ENCODE measurements around the gene CFH.
A peak's percentile ranks its signal among the peaks of the same experiment; 100 is the strongest.

The CFH gene

DNA sequence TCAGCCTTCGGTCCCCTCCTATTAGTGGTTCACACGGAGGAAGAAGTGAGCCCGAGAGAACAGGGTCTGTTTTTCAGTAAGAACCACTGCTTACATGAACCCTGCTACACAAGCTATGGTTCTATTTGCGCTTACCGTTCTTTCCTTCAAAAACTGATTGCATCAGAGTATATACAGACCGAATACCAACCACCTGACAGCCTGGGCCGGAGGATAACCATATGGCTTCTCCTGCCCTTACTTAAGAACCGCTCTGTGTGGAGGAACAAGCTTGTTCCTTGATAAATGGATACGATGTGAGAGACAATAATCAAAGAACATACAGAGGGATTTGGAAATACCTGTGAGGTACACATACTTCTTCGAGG, 42.5 kb upstream of the CFH start:
- TF ChIP-seq, protein P1, sequence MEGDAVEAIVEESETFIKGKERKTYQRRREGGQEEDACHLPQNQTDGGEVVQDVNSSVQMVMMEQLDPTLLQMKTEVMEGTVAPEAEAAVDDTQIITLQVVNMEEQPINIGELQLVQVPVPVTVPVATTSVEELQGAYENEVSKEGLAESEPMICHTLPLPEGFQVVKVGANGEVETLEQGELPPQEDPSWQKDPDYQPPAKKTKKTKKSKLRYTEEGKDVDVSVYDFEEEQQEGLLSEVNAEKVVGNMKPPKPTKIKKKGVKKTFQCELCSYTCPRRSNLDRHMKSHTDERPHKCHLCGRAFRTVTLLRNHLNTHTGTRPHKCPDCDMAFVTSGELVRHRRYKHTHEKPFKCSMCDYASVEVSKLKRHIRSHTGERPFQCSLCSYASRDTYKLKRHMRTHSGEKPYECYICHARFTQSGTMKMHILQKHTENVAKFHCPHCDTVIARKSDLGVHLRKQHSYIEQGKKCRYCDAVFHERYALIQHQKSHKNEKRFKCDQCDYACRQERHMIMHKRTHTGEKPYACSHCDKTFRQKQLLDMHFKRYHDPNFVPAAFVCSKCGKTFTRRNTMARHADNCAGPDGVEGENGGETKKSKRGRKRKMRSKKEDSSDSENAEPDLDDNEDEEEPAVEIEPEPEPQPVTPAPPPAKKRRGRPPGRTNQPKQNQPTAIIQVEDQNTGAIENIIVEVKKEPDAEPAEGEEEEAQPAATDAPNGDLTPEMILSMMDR (IDR thresholded peaks at IDR 0.05; ENCODE audit: poor library complexity, severe bottlenecking): no peak
- no peak overlapping the region for H3K4me3 ChIP-seq (ENCODE audit: severe bottlenecking)

GRCh38 chr1:196611873-196612272, 40.0 kb upstream of the CFH start:
- Histone ChIP-seq H3K27me3 (ENCODE audit: insufficient read depth, poor library complexity, severe bottlenecking) (peaks cover 7% of the 10 kb centered on the region), H3K9me3 (ENCODE audit: severe bottlenecking) (no peaks in the 10 kb centered on the region), H3K27ac (ENCODE audit: poor library complexity, severe bottlenecking) (no peak overlapping the region), H3K36me3 (ENCODE audit: low read depth) (no peaks in the 10 kb centered on the region), H3K4me3 (ENCODE audit: severe bottlenecking) (no peak overlapping the region), H3K4me1 (ENCODE audit: insufficient read depth, poor library complexity, severe bottlenecking) (no peaks in the 10 kb centered on the region)
- ATAC-seq (ENCODE audit: low read depth) (no peak), DNase-seq (ENCODE audit: low spot score) (no peak)
- TF ChIP-seq, protein P1 (IDR thresholded peaks at IDR 0.05; ENCODE audit: poor library complexity, severe bottlenecking): no peak

More for the DNA sequence above, 42.5 kb upstream of the CFH start:
- Histone ChIP-seq H3K27me3 (ENCODE audit: insufficient read depth, poor library complexity, severe bottlenecking) (peaks cover 7% of the 10 kb centered on the region), H3K4me1 (ENCODE audit: insufficient read depth, poor library complexity, severe bottlenecking) (no peaks in the 10 kb centered on the region), H3K9me3 (ENCODE audit: severe bottlenecking) (no peaks in the 10 kb centered on the region), H3K36me3 (ENCODE audit: low read depth) (no peaks in the 10 kb centered on the region), H3K27ac (ENCODE audit: poor library complexity, severe bottlenecking) (no peak overlapping the region)
- ATAC-seq (ENCODE audit: low read depth) (0 out of 3 replicates have a peak, but pooled peaks have one; percentile 12), DNase-seq (ENCODE audit: low spot score) (no peak)

- Histone ChIP-seq H3K4me1 (ENCODE audit: insufficient read depth, poor library complexity, severe bottlenecking) (no peaks in the 10 kb centered on the region), H3K9me3 (ENCODE audit: severe bottlenecking) (no peaks in the 10 kb centered on the region), H3K36me3 (ENCODE audit: low read depth) (no peaks in the 10 kb centered on the region), H3K27ac (ENCODE audit: poor library complexity, severe bottlenecking) (no peak overlapping the region), H3K27me3 (ENCODE audit: insufficient read depth, poor library complexity, severe bottlenecking) (no peaks in the 10 kb centered on the region), H3K4me3 (ENCODE audit: severe bottlenecking) (no peak overlapping the region)
- DNase-seq (ENCODE audit: low spot score) (no peak), ATAC-seq (ENCODE audit: low read depth) (no peak)
- TF ChIP-seq, protein P1 (IDR thresholded peaks at IDR 0.05; ENCODE audit: poor library complexity, severe bottlenecking): no peak
These were observed 32.1 kb upstream of the CFH start for GRCh38 chr1:196619721-196620120.

- ATAC-seq (ENCODE audit: low read depth) (no peak), DNase-seq (ENCODE audit: low spot score) (no peak)
- Histone ChIP-seq H3K27ac (ENCODE audit: poor library complexity, severe bottlenecking) (no peak overlapping the region), H3K27me3 (ENCODE audit: insufficient read depth, poor library complexity, severe bottlenecking) (no peaks in the 10 kb centered on the region), H3K4me1 (ENCODE audit: insufficient read depth, poor library complexity, severe bottlenecking) (no peaks in the 10 kb centered on the region), H3K36me3 (ENCODE audit: low read depth) (no peaks in the 10 kb centered on the region), H3K4me3 (ENCODE audit: severe bottlenecking) (no peak overlapping the region), H3K9me3 (ENCODE audit: severe bottlenecking) (no peaks in the 10 kb centered on the region)
- TF ChIP-seq, protein P1 (IDR thresholded peaks at IDR 0.05; ENCODE audit: poor library complexity, severe bottlenecking): no peak
These were observed 28.8 kb upstream of the CFH start for GRCh38 chr1:196623079-196623478.

- Histone ChIP-seq H3K36me3 (ENCODE audit: low read depth) (no peaks in the 10 kb centered on the region), H3K27me3 (ENCODE audit: insufficient read depth, poor library complexity, severe bottlenecking) (no peaks in the 10 kb centered on the region), H3K9me3 (ENCODE audit: severe bottlenecking) (no peaks in the 10 kb centered on the region), H3K4me1 (ENCODE audit: insufficient read depth, poor library complexity, severe bottlenecking) (no peaks in the 10 kb centered on the region), H3K27ac (ENCODE audit: poor library complexity, severe bottlenecking) (no peak overlapping the region), H3K4me3 (ENCODE audit: severe bottlenecking) (no peak overlapping the region)
- ATAC-seq (ENCODE audit: low read depth): no peak
- TF ChIP-seq, protein P1 (IDR thresholded peaks at IDR 0.05; ENCODE audit: poor library complexity, severe bottlenecking): no peak
- no peak for DNase-seq (ENCODE audit: low spot score)
These were observed 23.0 kb upstream of the CFH start for GRCh38 chr1:196628838-196629237.
